WTC11 (cell line): ENCODE data around the gene SDCCAG8. TPM values are rescaled to one million over a fixed set of nuclear protein-coding genes. Genes with fewer than 3 reads are reported as not detected.

ENCODE experiments used
- ATAC-seq: fragments of 200-7000 bp; cut with Tn5 transposase; 2 replicates; pipeline ENCODE4 v1.10.0; 2021; ENCODE audit warnings: mild to moderate bottlenecking, moderate library complexity
- CTCF ChIA-PET: fragments of 300-600 bp; sonication (Branson Sonifier 250); formaldehyde crosslinking; loops from one replicate; lab custom pipeline; 2021; ENCODE audit warnings: antibody characterized with exemption; lab: Charles Lee
- POLR2A ChIA-PET: fragments of 350-600 bp; sonication (Branson Sonifier 250); formaldehyde crosslinking; loops from one replicate; lab custom pipeline; 2021; ENCODE audit warnings: antibody characterized with exemption; lab: Charles Lee
- DNase-seq: peaks from one replicate; pipeline ENCODE4 v3.0.0; 2021; ENCODE audit warnings: low spot score
- H3K27ac Mint-ChIP-seq: 2 replicates; pipeline ENCODE4 v1.8.0; 2021; ENCODE audit warnings: mixed read lengths
- H3K27me3 Mint-ChIP-seq: 2 replicates; pipeline ENCODE4 v1.8.0; 2021; ENCODE audit warnings: low read depth, mild to moderate bottlenecking, moderate library complexity, mixed read lengths
- H3K36me3 Mint-ChIP-seq: 2 replicates; pipeline ENCODE4 v1.8.0; 2021; ENCODE audit warnings: mixed read lengths
- H3K4me1 Mint-ChIP-seq: 2 replicates; pipeline ENCODE4 v1.8.0; 2022; ENCODE audit warnings: mixed read lengths
- H3K4me3 Mint-ChIP-seq: 2 replicates; pipeline ENCODE4 v1.8.0; 2021; ENCODE audit warnings: mild to moderate bottlenecking, moderate library complexity, mixed read lengths
- H3K9me3 Mint-ChIP-seq: 2 replicates; pipeline ENCODE4 v1.8.0; 2021; ENCODE audit warnings: mixed read lengths
- CREB1 ChIP-seq: sonication (generic); formaldehyde crosslinking; IDR thresholded peaks from 2 replicates; pipeline ENCODE4 v1.8.0; 2023; ENCODE audit warnings: mild to moderate bottlenecking, missing genetic modification reagents
- ETV6 ChIP-seq: sonication (generic); formaldehyde crosslinking; IDR thresholded peaks from 2 replicates; pipeline ENCODE4 v1.8.1; 2022; ENCODE audit warnings: mild to moderate bottlenecking, missing genetic modification reagents
- GABPB1 ChIP-seq: sonication (generic); formaldehyde crosslinking; IDR thresholded peaks from 2 replicates; pipeline ENCODE4 v1.8.1; 2023; ENCODE audit warnings: mild to moderate bottlenecking, missing genetic modification reagents
- NFE2L1 ChIP-seq: sonication (generic); formaldehyde crosslinking; IDR thresholded peaks from 2 replicates; pipeline ENCODE4 v1.8.1; 2023; ENCODE audit warnings: missing genetic modification reagents
- NR2C2 ChIP-seq: sonication (generic); formaldehyde crosslinking; IDR thresholded peaks from 2 replicates; pipeline ENCODE4 v1.8.0; 2022; ENCODE audit warnings: mild to moderate bottlenecking, missing genetic modification reagents
- NR3C1 ChIP-seq: sonication (generic); formaldehyde crosslinking; conservative IDR thresholded peaks from 2 replicates; pipeline ENCODE4 v1.8.1; 2023; ENCODE audit warnings: low read depth, mild to moderate bottlenecking, missing genetic modification reagents
- SP1 ChIP-seq: sonication (generic); formaldehyde crosslinking; conservative IDR thresholded peaks from 2 replicates; pipeline ENCODE4 v1.8.1; 2022; ENCODE audit warnings: missing genetic modification reagents
- TEAD1 ChIP-seq: sonication (generic); formaldehyde crosslinking; IDR thresholded peaks from 2 replicates; pipeline ENCODE4 v1.8.0; 2022; ENCODE audit warnings: mild to moderate bottlenecking, missing genetic modification reagents
- total RNA-seq: library from RNA; stranded (reverse); gene quantifications from 3 replicates; pipeline ENCODE4 v1.2.3, GENCODE V29; 2021
- TF ChIP-seq, protein P1 (sequence below): sonication (generic); formaldehyde crosslinking; IDR thresholded peaks from 2 replicates; pipeline ENCODE4 v1.8.1; 2022; ENCODE audit warnings: low read depth, mild to moderate bottlenecking, moderate library complexity, missing genetic modification reagents, borderline replicate concordance
- TF ChIP-seq, protein P2 (sequence below): fragments of 250-450 bp; sonication (Bioruptor Pico); IDR thresholded peaks from 2 replicates; pipeline ENCODE4 v1.9.0; 2021; ENCODE audit warnings: mild to moderate bottlenecking
- TF ChIP-seq, protein P3 (sequence below): sonication (generic); formaldehyde crosslinking; IDR thresholded peaks from 2 replicates; pipeline ENCODE4 v1.8.1; 2022; ENCODE audit warnings: mild to moderate bottlenecking, moderate library complexity, missing genetic modification reagents
- TF ChIP-seq, protein P4 (sequence below): fragments of 250-450 bp; sonication (Bioruptor Pico); IDR thresholded peaks from 2 replicates; pipeline ENCODE4 v1.8.0; 2021; ENCODE audit warnings: mild to moderate bottlenecking
- TF ChIP-seq, protein P5 (sequence below): sonication (generic); formaldehyde crosslinking; IDR thresholded peaks from 2 replicates; pipeline ENCODE4 v1.8.1; 2023; ENCODE audit warnings: mild to moderate bottlenecking, missing genetic modification reagents, borderline replicate concordance
- TF ChIP-seq, protein P6 (sequence below): sonication (generic); formaldehyde crosslinking; IDR thresholded peaks from 2 replicates; pipeline ENCODE4 v1.8.0; 2022; ENCODE audit warnings: missing genetic modification reagents

The SDCCAG8 gene
- total RNA-seq, 1 experiment from 2014 or later = 44.3 TPM

DNA sequence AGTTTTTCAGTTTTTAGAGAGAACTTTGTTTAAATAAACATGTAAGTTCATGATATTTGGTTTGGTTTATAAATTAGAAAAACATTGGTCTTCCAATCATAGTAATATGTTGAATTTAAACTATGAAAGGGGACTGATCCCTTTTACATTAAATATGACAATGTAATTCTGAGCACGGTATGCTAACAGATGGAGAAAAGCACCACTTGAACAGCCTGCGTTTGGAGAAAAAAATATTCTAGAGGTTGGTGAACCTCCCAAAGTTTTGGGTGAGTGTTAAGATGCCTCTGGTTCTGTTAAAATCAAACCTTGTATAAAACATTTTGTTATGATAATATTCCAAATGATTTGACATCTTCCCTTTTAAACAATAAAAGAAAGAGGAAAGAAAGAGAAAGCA lies 123.9 kb downstream of the SDCCAG8 start (continued):
- TF ChIP-seq NR2C2 (CRISPR knock-in tag) = no peak
- TF ChIP-seq, protein P1, sequence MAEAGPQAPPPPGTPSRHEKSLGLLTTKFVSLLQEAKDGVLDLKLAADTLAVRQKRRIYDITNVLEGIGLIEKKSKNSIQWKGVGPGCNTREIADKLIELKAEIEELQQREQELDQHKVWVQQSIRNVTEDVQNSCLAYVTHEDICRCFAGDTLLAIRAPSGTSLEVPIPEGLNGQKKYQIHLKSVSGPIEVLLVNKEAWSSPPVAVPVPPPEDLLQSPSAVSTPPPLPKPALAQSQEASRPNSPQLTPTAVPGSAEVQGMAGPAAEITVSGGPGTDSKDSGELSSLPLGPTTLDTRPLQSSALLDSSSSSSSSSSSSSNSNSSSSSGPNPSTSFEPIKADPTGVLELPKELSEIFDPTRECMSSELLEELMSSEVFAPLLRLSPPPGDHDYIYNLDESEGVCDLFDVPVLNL (CRISPR knock-in tag) = no peak
- TF ChIP-seq, protein P2, sequence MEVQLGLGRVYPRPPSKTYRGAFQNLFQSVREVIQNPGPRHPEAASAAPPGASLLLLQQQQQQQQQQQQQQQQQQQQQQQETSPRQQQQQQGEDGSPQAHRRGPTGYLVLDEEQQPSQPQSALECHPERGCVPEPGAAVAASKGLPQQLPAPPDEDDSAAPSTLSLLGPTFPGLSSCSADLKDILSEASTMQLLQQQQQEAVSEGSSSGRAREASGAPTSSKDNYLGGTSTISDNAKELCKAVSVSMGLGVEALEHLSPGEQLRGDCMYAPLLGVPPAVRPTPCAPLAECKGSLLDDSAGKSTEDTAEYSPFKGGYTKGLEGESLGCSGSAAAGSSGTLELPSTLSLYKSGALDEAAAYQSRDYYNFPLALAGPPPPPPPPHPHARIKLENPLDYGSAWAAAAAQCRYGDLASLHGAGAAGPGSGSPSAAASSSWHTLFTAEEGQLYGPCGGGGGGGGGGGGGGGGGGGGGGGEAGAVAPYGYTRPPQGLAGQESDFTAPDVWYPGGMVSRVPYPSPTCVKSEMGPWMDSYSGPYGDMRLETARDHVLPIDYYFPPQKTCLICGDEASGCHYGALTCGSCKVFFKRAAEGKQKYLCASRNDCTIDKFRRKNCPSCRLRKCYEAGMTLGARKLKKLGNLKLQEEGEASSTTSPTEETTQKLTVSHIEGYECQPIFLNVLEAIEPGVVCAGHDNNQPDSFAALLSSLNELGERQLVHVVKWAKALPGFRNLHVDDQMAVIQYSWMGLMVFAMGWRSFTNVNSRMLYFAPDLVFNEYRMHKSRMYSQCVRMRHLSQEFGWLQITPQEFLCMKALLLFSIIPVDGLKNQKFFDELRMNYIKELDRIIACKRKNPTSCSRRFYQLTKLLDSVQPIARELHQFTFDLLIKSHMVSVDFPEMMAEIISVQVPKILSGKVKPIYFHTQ (CRISPR knock-in tag) = no peak
- no peak for TF ChIP-seq NR3C1 (CRISPR knock-in tag)
- TF ChIP-seq, protein P3, sequence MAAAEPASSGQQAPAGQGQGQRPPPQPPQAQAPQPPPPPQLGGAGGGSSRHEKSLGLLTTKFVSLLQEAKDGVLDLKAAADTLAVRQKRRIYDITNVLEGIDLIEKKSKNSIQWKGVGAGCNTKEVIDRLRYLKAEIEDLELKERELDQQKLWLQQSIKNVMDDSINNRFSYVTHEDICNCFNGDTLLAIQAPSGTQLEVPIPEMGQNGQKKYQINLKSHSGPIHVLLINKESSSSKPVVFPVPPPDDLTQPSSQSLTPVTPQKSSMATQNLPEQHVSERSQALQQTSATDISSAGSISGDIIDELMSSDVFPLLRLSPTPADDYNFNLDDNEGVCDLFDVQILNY (CRISPR knock-in tag) = no peak
- TF ChIP-seq, protein P4, sequence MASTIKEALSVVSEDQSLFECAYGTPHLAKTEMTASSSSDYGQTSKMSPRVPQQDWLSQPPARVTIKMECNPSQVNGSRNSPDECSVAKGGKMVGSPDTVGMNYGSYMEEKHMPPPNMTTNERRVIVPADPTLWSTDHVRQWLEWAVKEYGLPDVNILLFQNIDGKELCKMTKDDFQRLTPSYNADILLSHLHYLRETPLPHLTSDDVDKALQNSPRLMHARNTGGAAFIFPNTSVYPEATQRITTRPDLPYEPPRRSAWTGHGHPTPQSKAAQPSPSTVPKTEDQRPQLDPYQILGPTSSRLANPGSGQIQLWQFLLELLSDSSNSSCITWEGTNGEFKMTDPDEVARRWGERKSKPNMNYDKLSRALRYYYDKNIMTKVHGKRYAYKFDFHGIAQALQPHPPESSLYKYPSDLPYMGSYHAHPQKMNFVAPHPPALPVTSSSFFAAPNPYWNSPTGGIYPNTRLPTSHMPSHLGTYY (CRISPR knock-in tag) = no peak
- no peak for TF ChIP-seq SP1 (CRISPR knock-in tag)

DNA sequence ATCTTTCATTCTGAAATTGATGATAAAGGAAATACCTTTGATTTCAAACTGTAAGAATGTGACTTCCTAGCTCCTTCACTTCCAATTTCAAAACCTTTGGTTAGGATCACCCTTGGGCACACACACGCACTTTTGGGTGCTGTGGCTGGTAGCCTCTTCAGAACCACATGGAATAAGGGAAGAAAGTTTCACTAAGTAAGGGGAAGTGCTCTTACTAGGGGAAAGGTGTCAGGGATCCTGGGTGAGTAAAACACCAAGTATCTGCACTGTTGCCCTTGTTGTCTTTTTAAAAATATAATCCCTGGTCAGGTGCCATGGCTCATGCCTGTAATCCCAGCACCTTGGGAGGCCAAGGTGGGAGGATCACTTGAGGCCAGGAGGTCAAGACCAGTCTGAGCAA lies 132.4 kb downstream of the SDCCAG8 start:
- Mint-ChIP-seq H3K27ac (no peak overlapping the region; the same call in 1 of the 2 replicates), H3K4me3 (no peak overlapping the region), H3K27me3 (no peaks in the 10 kb centered on the region), H3K9me3 (no peaks in the 10 kb centered on the region), H3K4me1 (peaks cover 31% of the 10 kb centered on the region), H3K36me3 (no peaks in the 10 kb centered on the region)
- POLR2A ChIA-PET = no interaction called here
- CTCF ChIA-PET = interaction anchor here (0.6 kb wide), 1 partner anchor 1586 kb away, joined by 3 read pairs; no protein-coding TSS in a partner anchor
- TF ChIP-seq, protein P5, sequence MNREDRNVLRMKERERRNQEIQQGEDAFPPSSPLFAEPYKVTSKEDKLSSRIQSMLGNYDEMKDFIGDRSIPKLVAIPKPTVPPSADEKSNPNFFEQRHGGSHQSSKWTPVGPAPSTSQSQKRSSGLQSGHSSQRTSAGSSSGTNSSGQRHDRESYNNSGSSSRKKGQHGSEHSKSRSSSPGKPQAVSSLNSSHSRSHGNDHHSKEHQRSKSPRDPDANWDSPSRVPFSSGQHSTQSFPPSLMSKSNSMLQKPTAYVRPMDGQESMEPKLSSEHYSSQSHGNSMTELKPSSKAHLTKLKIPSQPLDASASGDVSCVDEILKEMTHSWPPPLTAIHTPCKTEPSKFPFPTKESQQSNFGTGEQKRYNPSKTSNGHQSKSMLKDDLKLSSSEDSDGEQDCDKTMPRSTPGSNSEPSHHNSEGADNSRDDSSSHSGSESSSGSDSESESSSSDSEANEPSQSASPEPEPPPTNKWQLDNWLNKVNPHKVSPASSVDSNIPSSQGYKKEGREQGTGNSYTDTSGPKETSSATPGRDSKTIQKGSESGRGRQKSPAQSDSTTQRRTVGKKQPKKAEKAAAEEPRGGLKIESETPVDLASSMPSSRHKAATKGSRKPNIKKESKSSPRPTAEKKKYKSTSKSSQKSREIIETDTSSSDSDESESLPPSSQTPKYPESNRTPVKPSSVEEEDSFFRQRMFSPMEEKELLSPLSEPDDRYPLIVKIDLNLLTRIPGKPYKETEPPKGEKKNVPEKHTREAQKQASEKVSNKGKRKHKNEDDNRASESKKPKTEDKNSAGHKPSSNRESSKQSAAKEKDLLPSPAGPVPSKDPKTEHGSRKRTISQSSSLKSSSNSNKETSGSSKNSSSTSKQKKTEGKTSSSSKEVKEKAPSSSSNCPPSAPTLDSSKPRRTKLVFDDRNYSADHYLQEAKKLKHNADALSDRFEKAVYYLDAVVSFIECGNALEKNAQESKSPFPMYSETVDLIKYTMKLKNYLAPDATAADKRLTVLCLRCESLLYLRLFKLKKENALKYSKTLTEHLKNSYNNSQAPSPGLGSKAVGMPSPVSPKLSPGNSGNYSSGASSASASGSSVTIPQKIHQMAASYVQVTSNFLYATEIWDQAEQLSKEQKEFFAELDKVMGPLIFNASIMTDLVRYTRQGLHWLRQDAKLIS (CRISPR knock-in tag) = no peak
- no peak for TF ChIP-seq TEAD1 (CRISPR knock-in tag)
- no peak for TF ChIP-seq CREB1 (CRISPR knock-in tag)
- no peak for TF ChIP-seq GABPB1 (CRISPR knock-in tag)
- TF ChIP-seq, protein P6, sequence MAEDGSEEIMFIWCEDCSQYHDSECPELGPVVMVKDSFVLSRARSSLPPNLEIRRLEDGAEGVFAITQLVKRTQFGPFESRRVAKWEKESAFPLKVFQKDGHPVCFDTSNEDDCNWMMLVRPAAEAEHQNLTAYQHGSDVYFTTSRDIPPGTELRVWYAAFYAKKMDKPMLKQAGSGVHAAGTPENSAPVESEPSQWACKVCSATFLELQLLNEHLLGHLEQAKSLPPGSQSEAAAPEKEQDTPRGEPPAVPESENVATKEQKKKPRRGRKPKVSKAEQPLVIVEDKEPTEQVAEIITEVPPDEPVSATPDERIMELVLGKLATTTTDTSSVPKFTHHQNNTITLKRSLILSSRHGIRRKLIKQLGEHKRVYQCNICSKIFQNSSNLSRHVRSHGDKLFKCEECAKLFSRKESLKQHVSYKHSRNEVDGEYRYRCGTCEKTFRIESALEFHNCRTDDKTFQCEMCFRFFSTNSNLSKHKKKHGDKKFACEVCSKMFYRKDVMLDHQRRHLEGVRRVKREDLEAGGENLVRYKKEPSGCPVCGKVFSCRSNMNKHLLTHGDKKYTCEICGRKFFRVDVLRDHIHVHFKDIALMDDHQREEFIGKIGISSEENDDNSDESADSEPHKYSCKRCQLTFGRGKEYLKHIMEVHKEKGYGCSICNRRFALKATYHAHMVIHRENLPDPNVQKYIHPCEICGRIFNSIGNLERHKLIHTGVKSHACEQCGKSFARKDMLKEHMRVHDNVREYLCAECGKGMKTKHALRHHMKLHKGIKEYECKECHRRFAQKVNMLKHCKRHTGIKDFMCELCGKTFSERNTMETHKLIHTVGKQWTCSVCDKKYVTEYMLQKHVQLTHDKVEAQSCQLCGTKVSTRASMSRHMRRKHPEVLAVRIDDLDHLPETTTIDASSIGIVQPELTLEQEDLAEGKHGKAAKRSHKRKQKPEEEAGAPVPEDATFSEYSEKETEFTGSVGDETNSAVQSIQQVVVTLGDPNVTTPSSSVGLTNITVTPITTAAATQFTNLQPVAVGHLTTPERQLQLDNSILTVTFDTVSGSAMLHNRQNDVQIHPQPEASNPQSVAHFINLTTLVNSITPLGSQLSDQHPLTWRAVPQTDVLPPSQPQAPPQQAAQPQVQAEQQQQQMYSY = no peak
- no peak for TF ChIP-seq NFE2L1
- TF ChIP-seq, protein P1 (CRISPR knock-in tag) = no peak
- TF ChIP-seq ETV6 (CRISPR knock-in tag) = no peak
- ATAC-seq (no peak), DNase-seq (no peak)
